ENCODE data around the gene TFR2. TPM values are rescaled to one million over a fixed set of nuclear protein-coding genes. Genes with fewer than 3 reads are reported as not detected.

TFR2 gene
- total RNA-seq, 1 experiment from 2014 or later = 5.7 TPM

DNA sequence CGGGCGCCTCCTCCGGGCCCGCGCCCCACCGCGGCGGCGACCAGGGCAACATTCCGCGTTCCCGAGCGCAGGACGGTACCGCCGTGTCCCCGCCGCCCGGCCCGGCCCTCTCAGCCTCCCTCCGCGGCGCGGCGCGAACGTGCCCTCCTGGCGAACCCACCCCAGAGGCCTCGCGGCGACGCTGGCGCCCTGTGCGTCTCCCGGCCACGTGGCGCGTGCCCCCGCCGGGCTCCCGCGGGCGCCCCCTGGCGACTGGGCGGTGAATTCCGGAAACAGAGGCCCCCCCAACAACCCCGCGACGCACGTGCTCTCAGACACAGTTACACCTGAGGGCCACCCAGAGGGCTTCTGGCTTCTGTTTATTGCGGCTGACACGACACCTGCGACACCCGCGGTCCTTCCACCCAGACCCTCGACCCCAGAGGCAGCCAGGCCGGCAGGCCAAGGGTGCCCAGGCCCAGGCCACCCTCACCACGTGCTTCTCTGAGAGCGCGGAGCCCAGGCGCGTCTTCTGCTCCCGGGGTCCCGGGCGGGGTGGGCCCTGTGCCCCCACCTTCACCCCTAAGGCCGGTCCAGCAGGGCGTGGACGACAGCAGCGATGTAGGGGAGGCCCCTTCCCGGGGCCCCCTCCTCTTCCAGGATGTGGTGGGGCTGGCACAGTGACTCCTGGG is 67.5 kb downstream of the TFR2 start, which contains the start of gene SAP25 (continued):
- TF ChIP-seq, protein P1, sequence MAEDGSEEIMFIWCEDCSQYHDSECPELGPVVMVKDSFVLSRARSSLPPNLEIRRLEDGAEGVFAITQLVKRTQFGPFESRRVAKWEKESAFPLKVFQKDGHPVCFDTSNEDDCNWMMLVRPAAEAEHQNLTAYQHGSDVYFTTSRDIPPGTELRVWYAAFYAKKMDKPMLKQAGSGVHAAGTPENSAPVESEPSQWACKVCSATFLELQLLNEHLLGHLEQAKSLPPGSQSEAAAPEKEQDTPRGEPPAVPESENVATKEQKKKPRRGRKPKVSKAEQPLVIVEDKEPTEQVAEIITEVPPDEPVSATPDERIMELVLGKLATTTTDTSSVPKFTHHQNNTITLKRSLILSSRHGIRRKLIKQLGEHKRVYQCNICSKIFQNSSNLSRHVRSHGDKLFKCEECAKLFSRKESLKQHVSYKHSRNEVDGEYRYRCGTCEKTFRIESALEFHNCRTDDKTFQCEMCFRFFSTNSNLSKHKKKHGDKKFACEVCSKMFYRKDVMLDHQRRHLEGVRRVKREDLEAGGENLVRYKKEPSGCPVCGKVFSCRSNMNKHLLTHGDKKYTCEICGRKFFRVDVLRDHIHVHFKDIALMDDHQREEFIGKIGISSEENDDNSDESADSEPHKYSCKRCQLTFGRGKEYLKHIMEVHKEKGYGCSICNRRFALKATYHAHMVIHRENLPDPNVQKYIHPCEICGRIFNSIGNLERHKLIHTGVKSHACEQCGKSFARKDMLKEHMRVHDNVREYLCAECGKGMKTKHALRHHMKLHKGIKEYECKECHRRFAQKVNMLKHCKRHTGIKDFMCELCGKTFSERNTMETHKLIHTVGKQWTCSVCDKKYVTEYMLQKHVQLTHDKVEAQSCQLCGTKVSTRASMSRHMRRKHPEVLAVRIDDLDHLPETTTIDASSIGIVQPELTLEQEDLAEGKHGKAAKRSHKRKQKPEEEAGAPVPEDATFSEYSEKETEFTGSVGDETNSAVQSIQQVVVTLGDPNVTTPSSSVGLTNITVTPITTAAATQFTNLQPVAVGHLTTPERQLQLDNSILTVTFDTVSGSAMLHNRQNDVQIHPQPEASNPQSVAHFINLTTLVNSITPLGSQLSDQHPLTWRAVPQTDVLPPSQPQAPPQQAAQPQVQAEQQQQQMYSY (CRISPR knock-in tag; IDR thresholded peaks at IDR 0.05) = no peak
- TF ChIP-seq ZMAT4 (CRISPR knock-in tag; IDR thresholded peaks at IDR 0.05) (no peak), NR1H2 (CRISPR knock-in tag; IDR thresholded peaks at IDR 0.05) (no peak), ELF4 (CRISPR knock-in tag; IDR thresholded peaks at IDR 0.05; ENCODE audit: low read depth) (no peak), CREM (CRISPR knock-in tag; IDR thresholded peaks at IDR 0.05) (no peak), TEAD1 (CRISPR knock-in tag; IDR thresholded peaks at IDR 0.05) (0 out of 2 replicates have a peak, but pooled peaks have one; percentile 65), TCF7 (CRISPR knock-in tag; IDR thresholded peaks at IDR 0.05; ENCODE audit: low read depth) (no peak), ETV6 (CRISPR knock-in tag; IDR thresholded peaks at IDR 0.05) (0 out of 2 replicates have a peak, but pooled peaks have one; percentile 63), FOXP4 (CRISPR knock-in tag; IDR thresholded peaks at IDR 0.05) (peak; percentile 90), JUN (CRISPR knock-in tag; IDR thresholded peaks at IDR 0.05) (peak; percentile 54; the same call in 1 of the 2 replicates), PRRX2 (CRISPR knock-in tag; IDR thresholded peaks at IDR 0.05) (no peak), MYBL2 (CRISPR knock-in tag; IDR thresholded peaks at IDR 0.05) (no peak)
- TF ChIP-seq, protein P2, sequence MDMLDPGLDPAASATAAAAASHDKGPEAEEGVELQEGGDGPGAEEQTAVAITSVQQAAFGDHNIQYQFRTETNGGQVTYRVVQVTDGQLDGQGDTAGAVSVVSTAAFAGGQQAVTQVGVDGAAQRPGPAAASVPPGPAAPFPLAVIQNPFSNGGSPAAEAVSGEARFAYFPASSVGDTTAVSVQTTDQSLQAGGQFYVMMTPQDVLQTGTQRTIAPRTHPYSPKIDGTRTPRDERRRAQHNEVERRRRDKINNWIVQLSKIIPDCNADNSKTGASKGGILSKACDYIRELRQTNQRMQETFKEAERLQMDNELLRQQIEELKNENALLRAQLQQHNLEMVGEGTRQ (CRISPR knock-in tag; IDR thresholded peaks at IDR 0.05) = peak; percentile 86

- Mint-ChIP-seq H3K9me3 (no peaks in the 10 kb centered on the region), H3K4me3 (no peak overlapping the region), H3K4me1 (peaks cover 28% of the 10 kb centered on the region), H3K27ac (no peak overlapping the region), H3K36me3 (0 out of 2 replicates have a peak, but pooled peaks cover 3% of the 10 kb centered on the region), H3K27me3 (ENCODE audit: low read depth) (peaks cover 11% of the 10 kb centered on the region)
- ChIA-PET CTCF (interaction anchor here (0.5 to 3.6 kb wide), 7 partner anchors 9 to 104 kb away, joined by 3 to 51 read pairs (median 3); partner anchors contain the start of genes FBXO24, LRCH4 and MOSPD3), POLR2A (interaction anchor here (0.8 to 0.9 kb wide), 2 partner anchors 11 to 29 kb away, joined by 4 to 5 read pairs; partner anchors contain the start of gene PCOLCE)
- ATAC-seq = no peak
- no peak for DNase-seq (ENCODE audit: low spot score)
- TF ChIP-seq MXD4 (CRISPR knock-in tag; IDR thresholded peaks at IDR 0.05; ENCODE audit: borderline replicate concordance) (no peak), CTCF (IDR thresholded peaks at IDR 0.05) (no peak), CREM (CRISPR knock-in tag; IDR thresholded peaks at IDR 0.05) (no peak), MAX (CRISPR knock-in tag; IDR thresholded peaks at IDR 0.05) (no peak), SP1 (CRISPR knock-in tag; conservative IDR thresholded peaks at IDR 0.05) (no peak), SOX15 (CRISPR knock-in tag; IDR thresholded peaks at IDR 0.05) (no peak)
- TF ChIP-seq, protein P3, sequence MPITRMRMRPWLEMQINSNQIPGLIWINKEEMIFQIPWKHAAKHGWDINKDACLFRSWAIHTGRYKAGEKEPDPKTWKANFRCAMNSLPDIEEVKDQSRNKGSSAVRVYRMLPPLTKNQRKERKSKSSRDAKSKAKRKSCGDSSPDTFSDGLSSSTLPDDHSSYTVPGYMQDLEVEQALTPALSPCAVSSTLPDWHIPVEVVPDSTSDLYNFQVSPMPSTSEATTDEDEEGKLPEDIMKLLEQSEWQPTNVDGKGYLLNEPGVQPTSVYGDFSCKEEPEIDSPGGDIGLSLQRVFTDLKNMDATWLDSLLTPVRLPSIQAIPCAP (CRISPR knock-in tag; IDR thresholded peaks at IDR 0.05) = no peak
- TF ChIP-seq, protein P4, sequence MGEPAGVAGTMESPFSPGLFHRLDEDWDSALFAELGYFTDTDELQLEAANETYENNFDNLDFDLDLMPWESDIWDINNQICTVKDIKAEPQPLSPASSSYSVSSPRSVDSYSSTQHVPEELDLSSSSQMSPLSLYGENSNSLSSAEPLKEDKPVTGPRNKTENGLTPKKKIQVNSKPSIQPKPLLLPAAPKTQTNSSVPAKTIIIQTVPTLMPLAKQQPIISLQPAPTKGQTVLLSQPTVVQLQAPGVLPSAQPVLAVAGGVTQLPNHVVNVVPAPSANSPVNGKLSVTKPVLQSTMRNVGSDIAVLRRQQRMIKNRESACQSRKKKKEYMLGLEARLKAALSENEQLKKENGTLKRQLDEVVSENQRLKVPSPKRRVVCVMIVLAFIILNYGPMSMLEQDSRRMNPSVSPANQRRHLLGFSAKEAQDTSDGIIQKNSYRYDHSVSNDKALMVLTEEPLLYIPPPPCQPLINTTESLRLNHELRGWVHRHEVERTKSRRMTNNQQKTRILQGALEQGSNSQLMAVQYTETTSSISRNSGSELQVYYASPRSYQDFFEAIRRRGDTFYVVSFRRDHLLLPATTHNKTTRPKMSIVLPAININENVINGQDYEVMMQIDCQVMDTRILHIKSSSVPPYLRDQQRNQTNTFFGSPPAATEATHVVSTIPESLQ (CRISPR knock-in tag; IDR thresholded peaks at IDR 0.05) = no peak
- TF ChIP-seq, protein P5, sequence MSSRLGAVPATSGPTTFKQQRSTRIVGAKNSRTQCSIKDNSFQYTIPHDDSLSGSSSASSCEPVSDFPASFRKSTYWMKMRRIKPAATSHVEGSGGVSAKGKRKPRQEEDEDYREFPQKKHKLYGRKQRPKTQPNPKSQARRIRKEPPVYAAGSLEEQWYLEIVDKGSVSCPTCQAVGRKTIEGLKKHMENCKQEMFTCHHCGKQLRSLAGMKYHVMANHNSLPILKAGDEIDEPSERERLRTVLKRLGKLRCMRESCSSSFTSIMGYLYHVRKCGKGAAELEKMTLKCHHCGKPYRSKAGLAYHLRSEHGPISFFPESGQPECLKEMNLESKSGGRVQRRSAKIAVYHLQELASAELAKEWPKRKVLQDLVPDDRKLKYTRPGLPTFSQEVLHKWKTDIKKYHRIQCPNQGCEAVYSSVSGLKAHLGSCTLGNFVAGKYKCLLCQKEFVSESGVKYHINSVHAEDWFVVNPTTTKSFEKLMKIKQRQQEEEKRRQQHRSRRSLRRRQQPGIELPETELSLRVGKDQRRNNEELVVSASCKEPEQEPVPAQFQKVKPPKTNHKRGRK (CRISPR knock-in tag; IDR thresholded peaks at IDR 0.05; ENCODE audit: borderline replicate concordance) = no peak
Observed at GRCh38 chr7:100572949-100573675, 68.2 kb downstream of the TFR2 start.
